Skeletal muscle tissue (tissue), 4 donors: Measurements from ENCODE around the gene ABCC4. TPM values are rescaled to one million over a fixed set of nuclear protein-coding genes. Genes with fewer than 3 reads are reported as not detected.
"Not testable (repeated sequence)": the region's sequence is repeated elsewhere in the genome, so short reads cannot be mapped to it uniquely, and the experiment has no call there.

Experiments
- H3K27ac ChIP-seq: one replicate; pipeline ENCODE4 v1.7.0; 2013; ENCODE audit warnings: mild to moderate bottlenecking, low read depth, low read length, inconsistent platforms
- H3K27me3 ChIP-seq, 3 donors: one replicate each; pipeline ENCODE4 v1.7.0; 2013; ENCODE audit warnings: low read length in 3 of 3; ENCODE audit not compliant: control insufficient read depth in 3 of 3, insufficient read depth in 3 of 3
- H3K36me3 ChIP-seq, 3 donors: one replicate each; pipeline ENCODE4 v1.7.0; 2013; ENCODE audit warnings: low read length in 3 of 3; ENCODE audit not compliant: control insufficient read depth in 3 of 3, insufficient read depth in 3 of 3
- H3K4me1 ChIP-seq, 3 donors: one replicate each; pipeline ENCODE4 v1.7.0; 2013; ENCODE audit warnings: low read length in 3 of 3, mild to moderate bottlenecking in 3 of 3; ENCODE audit not compliant: control insufficient read depth in 3 of 3, insufficient read depth in 3 of 3
- H3K4me3 ChIP-seq, 3 donors: one replicate each; pipeline ENCODE4 v1.7.0; 2013; ENCODE audit warnings: low read length in 3 of 3
- H3K9ac ChIP-seq, 3 donors: one replicate each; pipeline ENCODE4 v1.7.0; 2013; ENCODE audit warnings: low read length in 3 of 3, mild to moderate bottlenecking in 3 of 3, moderate library complexity in 2 of 3, low read depth in 1 of 3
- H3K9me3 ChIP-seq, 3 donors: one replicate each; pipeline ENCODE4 v1.7.0; 2013; ENCODE audit warnings: low read length in 3 of 3; ENCODE audit not compliant: control insufficient read depth in 3 of 3
- total RNA-seq: library from RNA; depleted of rRNA; stranded (reverse); fragments of >200 nt; gene quantifications from one replicate; pipeline ENCODE4 v1.2.3, GENCODE V29; 2014
- donor health status: Osteomylitis.

Gene ABCC4
- total RNA-seq, 1 donor from 2014 or later = 5.2 TPM

- H3K27ac ChIP-seq = peak overlapping the region; percentile 56
- H3K9me3 ChIP-seq = no peaks in the 10 kb centered on the region
- H3K27me3 ChIP-seq = no peaks in the 10 kb centered on the region
- H3K36me3 ChIP-seq = no peaks in the 10 kb centered on the region
- H3K4me1 ChIP-seq = peaks cover 24 to 38% (median 29%) of the 10 kb centered on the region in 3 donors
- peak overlapping the region; percentile 64 to 89 (median 84) for H3K4me3 ChIP-seq
- peak overlapping the region; percentile 48 to 85 (median 72) for H3K9ac ChIP-seq
Measured at GRCh38 chr13:95300625-95301182, 547 bp downstream of the ABCC4 start.

- no peak overlapping the region for H3K4me3 ChIP-seq
Measured at GRCh38 chr13:95298971-95299621, 2.2 kb downstream of the ABCC4 start.

GRCh38 chr13:95298169-95298965, 2.9 kb downstream of the ABCC4 start:
- no peaks in the 10 kb centered on the region for H3K9me3 ChIP-seq
- peaks cover 11 to 22% (median 19%) of the 10 kb centered on the region in 3 donors for H3K4me1 ChIP-seq
- no peaks in the 10 kb centered on the region for H3K36me3 ChIP-seq
- H3K27ac ChIP-seq = no peak overlapping the region
- H3K4me3 ChIP-seq = no peak overlapping the region
- no peaks in the 10 kb centered on the region for H3K27me3 ChIP-seq
- no peak overlapping the region for H3K9ac ChIP-seq

More at GRCh38 chr13:95298971-95299621, 2.2 kb downstream of the ABCC4 start:
- Histone ChIP-seq H3K9me3 (no peaks in the 10 kb centered on the region), H3K36me3 (no peaks in the 10 kb centered on the region), H3K4me1 (peaks cover 15 to 28% (median 24%) of the 10 kb centered on the region in 3 donors), H3K27ac (no peak overlapping the region), H3K27me3 (no peaks in the 10 kb centered on the region), H3K9ac (no peak overlapping the region)

- no peaks in the 10 kb centered on the region for H3K27me3 ChIP-seq
- H3K9ac ChIP-seq = no peak overlapping the region
- H3K4me3 ChIP-seq = no peak overlapping the region
- H3K9me3 ChIP-seq = no peaks in the 10 kb centered on the region
- peaks cover 0 to 2% (median 0%) of the 10 kb centered on the region in 3 donors for H3K36me3 ChIP-seq
- H3K27ac ChIP-seq = no peak overlapping the region
- peaks cover 6 to 14% (median 12%) of the 10 kb centered on the region in 3 donors for H3K4me1 ChIP-seq
Measured at GRCh38 chr13:95296326-95296925, 4.8 kb downstream of the ABCC4 start.

GRCh38 chr13:95295026-95295425, 6.2 kb downstream of the ABCC4 start:
- no peaks in the 10 kb centered on the region for H3K9me3 ChIP-seq
- peaks cover 5 to 14% (median 6%) of the 10 kb centered on the region in 3 donors for H3K4me1 ChIP-seq
- H3K27ac ChIP-seq = no peak overlapping the region
- H3K27me3 ChIP-seq = no peaks in the 10 kb centered on the region
- H3K4me3 ChIP-seq = no peak overlapping the region
- H3K9ac ChIP-seq = no peak overlapping the region
- H3K36me3 ChIP-seq = peaks cover 0 to 2% (median 0%) of the 10 kb centered on the region in 3 donors

GRCh38 chr13:95292622-95293021, 8.6 kb downstream of the ABCC4 start:
- Histone ChIP-seq H3K4me3 (no peak overlapping the region), H3K27me3 (no peaks in the 10 kb centered on the region), H3K36me3 (peaks cover 0 to 2% (median 0%) of the 10 kb centered on the region in 3 donors), H3K9me3 (no peaks in the 10 kb centered on the region), H3K4me1 (peaks cover 5 to 10% (median 6%) of the 10 kb centered on the region in 3 donors), H3K9ac (no peak overlapping the region), H3K27ac (no peak overlapping the region)

- H3K4me1 ChIP-seq, H3K4me3 ChIP-seq, H3K9me3 ChIP-seq, H3K27me3 ChIP-seq, H3K9ac ChIP-seq, H3K27ac ChIP-seq, H3K36me3 ChIP-seq: not testable (repeated sequence)
Measured at GRCh38 chr13:95289901-95290300, 11.3 kb downstream of the ABCC4 start.

GRCh38 chr13:95289020-95289444, 12.2 kb downstream of the ABCC4 start:
- Histone ChIP-seq H3K9me3 (no peaks in the 10 kb centered on the region), H3K4me1 (peaks cover 5 to 6% (median 6%) of the 10 kb centered on the region in 3 donors), H3K9ac (no peak overlapping the region), H3K36me3 (peaks cover 0 to 2% (median 0%) of the 10 kb centered on the region in 3 donors), H3K27me3 (no peaks in the 10 kb centered on the region), H3K4me3 (no peak overlapping the region), H3K27ac (no peak overlapping the region)

- H3K4me3 ChIP-seq = no peak overlapping the region
- peaks cover 6 to 10% (median 8%) of the 10 kb centered on the region in 3 donors for H3K4me1 ChIP-seq
- H3K27ac ChIP-seq = no peak overlapping the region
- H3K27me3 ChIP-seq = no peaks in the 10 kb centered on the region
- H3K9me3 ChIP-seq = no peaks in the 10 kb centered on the region
- H3K36me3 ChIP-seq = no peaks in the 10 kb centered on the region
- no peak overlapping the region for H3K9ac ChIP-seq
Measured at GRCh38 chr13:95284436-95284835, 16.8 kb downstream of the ABCC4 start.
